A673 (cell line): ENCODE data around the gene FUT8. TPM values are rescaled to one million over a fixed set of nuclear protein-coding genes. Genes with fewer than 3 reads are reported as not detected.

Experiments
- BruUV-seq: library from RNA; stranded (reverse); fragments of 400-500 nt; replicated peaks from 2 replicates; lab custom pipeline; 2021; lab: Mats Ljungman, UMichigan
- CTCF ChIA-PET: fragments of 300-600 bp; sonication (Branson Sonifier 250); formaldehyde crosslinking; loops from one replicate; lab custom pipeline; 2022; ENCODE audit warnings: antibody characterized with exemption; lab: Charles Lee
- POLR2A ChIA-PET: fragments of 300-600 bp; sonication (Branson Sonifier 250); formaldehyde crosslinking; loops from one replicate; lab custom pipeline; 2022; ENCODE audit warnings: antibody characterized with exemption; ENCODE audit not compliant: low non-redundant PET; lab: Charles Lee
- DNase-seq: peaks from one replicate; pipeline ENCODE4 v3.0.0-alpha.2; 2015; ENCODE audit warnings: low spot score
- H3K27ac ChIP-seq: fragments of 200-600 bp; sonication (generic); 2 replicates; pipeline ENCODE4 v1.5.1; 2016; ENCODE audit warnings: mixed run types, low read depth, mild to moderate bottlenecking, mixed read lengths, antibody characterized with exemption, low read length; ENCODE audit not compliant: poor library complexity, severe bottlenecking
- H3K27me3 ChIP-seq: fragments of 200-600 bp; sonication (generic); replicated peaks from 2 replicates; pipeline ENCODE4 v1.6.1; 2017; ENCODE audit warnings: mixed run types, low read depth, mild to moderate bottlenecking, mixed read lengths, antibody characterized with exemption, low read length; ENCODE audit not compliant: insufficient read depth, poor library complexity
- H3K36me3 ChIP-seq: fragments of 200-600 bp; sonication (generic); 2 replicates; pipeline ENCODE4 v1.6.1; 2016; ENCODE audit warnings: mixed run types, mild to moderate bottlenecking, mixed read lengths, antibody characterized with exemption, low read length; ENCODE audit not compliant: insufficient read depth, poor library complexity, severe bottlenecking
- H3K4me1 ChIP-seq: fragments of 200-600 bp; sonication (generic); 2 replicates; pipeline ENCODE4 v1.6.1; 2017; ENCODE audit warnings: mixed run types, mild to moderate bottlenecking, mixed read lengths, antibody characterized with exemption, low read length; ENCODE audit not compliant: insufficient read depth, poor library complexity, severe bottlenecking
- H3K4me3 ChIP-seq: fragments of 200-600 bp; sonication (generic); 2 replicates; pipeline ENCODE4 v1.5.1; 2016; ENCODE audit warnings: low read depth, mixed run types, mild to moderate bottlenecking, mixed read lengths, low read length; ENCODE audit not compliant: poor library complexity, severe bottlenecking
- H3K9me3 ChIP-seq: fragments of 200-600 bp; sonication (generic); 2 replicates; pipeline ENCODE4 v1.6.1; 2016; ENCODE audit warnings: mixed run types, low read depth, mild to moderate bottlenecking, mixed read lengths, antibody characterized with exemption, low read length; ENCODE audit not compliant: poor library complexity, severe bottlenecking
- EZH2 ChIP-seq: fragments of 200-600 bp; sonication (generic); IDR thresholded peaks from 2 replicates; pipeline ENCODE4 v1.6.1; 2017; ENCODE audit warnings: borderline replicate concordance, low read depth, mild to moderate bottlenecking, mixed read lengths, antibody characterized with exemption, low read length; ENCODE audit not compliant: poor library complexity, severe bottlenecking
- intact Hi-C: fragments of 100-400 bp; cut with micrococcal nuclease; formaldehyde crosslinking; loops from one replicate; pipeline ENCODE4 v1.10.0; 2022; ENCODE audit not compliant: unreplicated experiment
- total RNA-seq: library from RNA; stranded (reverse); gene quantifications from 2 replicates; pipeline ENCODE4 v1.2.3, GENCODE V29; 2021
- TF ChIP-seq, protein P1 (sequence below): fragments of 300-800, 200-600 bp; sonication (generic); conservative IDR thresholded peaks from 2 replicates; pipeline ENCODE4 v1.5.1; 2017; ENCODE audit warnings: low read depth, mild to moderate bottlenecking, antibody characterized with exemption, low read length, moderate library complexity, mixed read lengths

Gene FUT8
- total RNA-seq, 1 experiment from 2014 or later: 11.0 TPM

DNA sequence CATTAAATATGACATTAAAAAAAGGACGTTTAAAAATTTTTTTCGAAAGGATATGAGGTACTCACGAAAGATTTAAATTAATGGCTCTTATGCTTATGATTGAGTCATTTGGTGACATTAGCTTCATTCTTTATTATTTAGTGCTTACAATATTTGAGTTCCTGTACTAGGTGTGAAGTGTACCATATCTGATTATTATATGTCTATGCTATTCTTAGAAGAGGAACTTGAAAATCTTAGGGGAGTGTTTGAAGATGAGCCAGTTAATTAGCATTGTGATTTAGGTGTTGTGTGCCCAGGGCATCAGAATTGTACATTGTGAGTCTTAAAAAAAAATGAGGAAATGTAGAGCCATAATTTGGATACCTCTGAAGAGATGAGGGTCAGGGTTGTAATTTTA lies 118.6 kb downstream of the FUT8 start:
- ChIA-PET POLR2A (no interaction called here), CTCF (no interaction called here)
- Histone ChIP-seq H3K4me3 (no peak overlapping the region), H3K9me3 (no peaks in the 10 kb centered on the region), H3K27me3 (no peaks in the 10 kb centered on the region), H3K36me3 (no peaks in the 10 kb centered on the region), H3K27ac (no peak overlapping the region), H3K4me1 (no peaks in the 10 kb centered on the region)
- no TSS peak for BruUV-seq
- no peak for DNase-seq
- intact Hi-C loops: no loop called here
- no peak for TF ChIP-seq EZH2
- TF ChIP-seq, protein P1, sequence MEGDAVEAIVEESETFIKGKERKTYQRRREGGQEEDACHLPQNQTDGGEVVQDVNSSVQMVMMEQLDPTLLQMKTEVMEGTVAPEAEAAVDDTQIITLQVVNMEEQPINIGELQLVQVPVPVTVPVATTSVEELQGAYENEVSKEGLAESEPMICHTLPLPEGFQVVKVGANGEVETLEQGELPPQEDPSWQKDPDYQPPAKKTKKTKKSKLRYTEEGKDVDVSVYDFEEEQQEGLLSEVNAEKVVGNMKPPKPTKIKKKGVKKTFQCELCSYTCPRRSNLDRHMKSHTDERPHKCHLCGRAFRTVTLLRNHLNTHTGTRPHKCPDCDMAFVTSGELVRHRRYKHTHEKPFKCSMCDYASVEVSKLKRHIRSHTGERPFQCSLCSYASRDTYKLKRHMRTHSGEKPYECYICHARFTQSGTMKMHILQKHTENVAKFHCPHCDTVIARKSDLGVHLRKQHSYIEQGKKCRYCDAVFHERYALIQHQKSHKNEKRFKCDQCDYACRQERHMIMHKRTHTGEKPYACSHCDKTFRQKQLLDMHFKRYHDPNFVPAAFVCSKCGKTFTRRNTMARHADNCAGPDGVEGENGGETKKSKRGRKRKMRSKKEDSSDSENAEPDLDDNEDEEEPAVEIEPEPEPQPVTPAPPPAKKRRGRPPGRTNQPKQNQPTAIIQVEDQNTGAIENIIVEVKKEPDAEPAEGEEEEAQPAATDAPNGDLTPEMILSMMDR: no peak

DNA sequence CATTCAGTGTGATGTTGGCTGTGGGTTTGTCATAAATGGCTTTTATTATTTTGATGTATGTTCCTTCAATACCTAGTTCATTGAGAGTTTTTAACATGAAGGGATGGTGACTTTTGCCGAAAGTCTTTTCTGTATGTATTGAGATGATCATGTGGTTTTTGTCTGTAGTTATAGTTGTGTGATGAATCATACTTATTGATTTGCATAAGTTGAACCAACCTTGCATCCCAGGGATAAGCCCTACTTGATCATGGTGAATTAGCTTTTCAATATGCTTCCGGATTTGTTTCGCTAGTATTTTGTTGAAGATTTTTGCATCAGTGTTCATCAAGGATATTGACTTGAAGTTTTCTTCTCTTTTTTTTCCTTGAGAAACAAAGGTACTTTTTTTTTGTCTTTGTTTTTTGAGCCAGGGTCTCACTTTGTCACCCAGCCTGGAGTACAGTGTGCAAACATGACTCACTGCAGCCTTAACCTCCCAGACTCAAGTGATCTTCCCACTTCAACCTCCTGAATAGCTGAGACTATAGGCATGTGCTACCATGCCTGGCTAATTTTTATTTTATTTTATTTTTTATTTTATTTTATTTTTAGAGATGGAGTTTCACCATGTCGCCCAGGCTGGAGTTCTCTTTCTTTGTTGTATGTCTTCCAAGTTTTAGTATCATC lies 121.3 kb downstream of the FUT8 start:
- H3K27ac ChIP-seq: no peak overlapping the region
- CTCF ChIA-PET: no interaction called here

DNA sequence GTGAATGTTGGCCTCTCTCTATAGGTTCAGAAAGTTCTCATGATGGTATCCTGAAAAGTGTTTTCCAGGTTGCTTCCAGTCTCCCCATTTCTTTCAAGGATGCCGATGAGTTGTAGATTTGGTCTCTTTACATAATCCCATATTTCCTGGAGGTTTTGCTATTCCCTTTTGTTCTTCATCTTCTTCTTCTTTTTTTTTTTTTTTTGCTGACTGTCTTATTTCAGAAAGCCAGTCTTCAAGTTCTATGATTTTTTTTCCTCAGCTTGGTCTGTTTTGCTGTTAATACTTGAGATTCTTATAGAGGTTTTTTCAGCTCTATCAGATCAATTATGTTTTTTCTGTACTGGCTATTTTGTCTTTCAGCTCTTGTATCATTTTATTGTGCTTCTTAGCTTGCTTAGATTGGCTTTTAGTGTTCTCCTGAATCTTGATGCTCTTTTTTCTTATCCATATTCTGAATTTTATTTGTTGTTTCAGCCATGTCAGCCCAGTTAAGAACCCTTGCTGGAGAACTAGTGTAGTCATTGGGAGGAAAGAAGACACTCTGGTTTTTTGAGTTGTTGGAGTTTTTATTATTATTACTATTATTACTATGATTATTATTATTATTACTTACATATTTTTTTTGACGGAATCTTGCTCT lies 124.4 kb downstream of the FUT8 start:
- H3K4me1 ChIP-seq: no peaks in the 10 kb centered on the region

More for the DNA sequence above, 121.3 kb downstream of the FUT8 start:
- Histone ChIP-seq H3K4me1 (no peaks in the 10 kb centered on the region), H3K4me3 (no peak overlapping the region), H3K27me3 (no peaks in the 10 kb centered on the region), H3K9me3 (no peaks in the 10 kb centered on the region), H3K36me3 (no peaks in the 10 kb centered on the region)
- POLR2A ChIA-PET: no interaction called here
- no TSS peak for BruUV-seq
- intact Hi-C loops: no loop called here
- DNase-seq: no peak
- TF ChIP-seq EZH2: no peak
- TF ChIP-seq, protein P1: no peak

More for the DNA sequence above, 124.4 kb downstream of the FUT8 start:
- ChIA-PET POLR2A (no interaction called here), CTCF (no interaction called here)
- Histone ChIP-seq H3K36me3 (no peaks in the 10 kb centered on the region), H3K27ac (no peak overlapping the region), H3K27me3 (no peaks in the 10 kb centered on the region), H3K4me3 (no peak overlapping the region), H3K9me3 (no peaks in the 10 kb centered on the region)
- DNase-seq: no peak
- no TSS peak for BruUV-seq
- TF ChIP-seq, protein P1: no peak
- no peak for TF ChIP-seq EZH2
- intact Hi-C loops: no loop called here
